Prostate gland (tissue), 2 donors: ENCODE data around the gene IL1RN.
A peak's percentile ranks its signal among the peaks of the same experiment; 100 is the strongest.

Experiments
- POLR2A ChIP-seq: fragments of 450-650 bp; IDR thresholded peaks from one replicate; pipeline ENCODE4 v1.6.1; 2016; ENCODE audit warnings: antibody characterized with exemption, mild to moderate bottlenecking
- POLR2AphosphoS5 ChIP-seq: sonication (generic); formaldehyde crosslinking; IDR thresholded peaks from one replicate; pipeline ENCODE4 v1.6.1; 2017; ENCODE audit warnings: antibody characterized with exemption
- TF ChIP-seq, protein P1 (sequence below), 4 experiments: fragments of 200-600 bp in 2 of 4; fragments of 450-650 bp in 2 of 4; sonication (generic) in 2 of 4; IDR thresholded peaks; 1 replicate in 3 of 4; 2 replicates in 1 of 4; pipeline ENCODE4 v1.5.1; 2016 to 2019; ENCODE audit warnings: antibody characterized with exemption in 4 of 4, mild to moderate bottlenecking in 2 of 4, moderate library complexity in 2 of 4

DNA sequence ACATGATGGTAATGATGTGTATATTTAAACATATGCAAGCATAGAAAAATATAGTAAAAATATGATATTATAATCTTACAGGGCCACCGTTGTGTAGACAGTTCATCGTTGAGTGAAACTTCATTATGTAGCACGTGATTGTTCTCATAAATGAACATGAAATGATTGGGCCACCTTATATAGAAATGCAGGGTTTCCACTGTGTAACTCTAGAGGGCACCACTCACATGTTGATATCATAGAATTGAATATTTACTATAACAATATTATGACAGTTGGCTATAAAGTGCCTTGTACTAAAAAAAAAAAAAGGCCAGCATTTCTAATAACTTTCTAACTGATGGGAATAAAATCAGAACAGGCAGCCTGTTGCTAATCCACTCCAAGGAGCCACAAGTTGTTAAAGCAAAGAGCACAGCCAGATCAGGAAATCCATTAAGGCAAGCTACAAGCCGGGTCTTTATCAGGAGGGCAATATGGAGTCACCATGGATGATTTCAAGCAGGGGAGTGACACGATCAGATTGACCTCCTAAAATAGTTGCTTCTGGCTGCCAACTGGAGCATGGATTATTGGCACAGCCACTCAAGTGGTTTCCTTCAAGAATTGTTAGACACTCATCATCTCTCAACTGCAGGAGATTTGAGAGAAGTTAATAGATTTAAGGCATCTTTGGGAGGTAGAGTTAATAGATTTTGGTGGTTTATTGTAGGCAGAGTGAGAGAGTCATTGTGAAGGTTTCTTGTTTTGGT is 43.0 kb upstream of the IL1RN start:
- TF ChIP-seq, protein P1, sequence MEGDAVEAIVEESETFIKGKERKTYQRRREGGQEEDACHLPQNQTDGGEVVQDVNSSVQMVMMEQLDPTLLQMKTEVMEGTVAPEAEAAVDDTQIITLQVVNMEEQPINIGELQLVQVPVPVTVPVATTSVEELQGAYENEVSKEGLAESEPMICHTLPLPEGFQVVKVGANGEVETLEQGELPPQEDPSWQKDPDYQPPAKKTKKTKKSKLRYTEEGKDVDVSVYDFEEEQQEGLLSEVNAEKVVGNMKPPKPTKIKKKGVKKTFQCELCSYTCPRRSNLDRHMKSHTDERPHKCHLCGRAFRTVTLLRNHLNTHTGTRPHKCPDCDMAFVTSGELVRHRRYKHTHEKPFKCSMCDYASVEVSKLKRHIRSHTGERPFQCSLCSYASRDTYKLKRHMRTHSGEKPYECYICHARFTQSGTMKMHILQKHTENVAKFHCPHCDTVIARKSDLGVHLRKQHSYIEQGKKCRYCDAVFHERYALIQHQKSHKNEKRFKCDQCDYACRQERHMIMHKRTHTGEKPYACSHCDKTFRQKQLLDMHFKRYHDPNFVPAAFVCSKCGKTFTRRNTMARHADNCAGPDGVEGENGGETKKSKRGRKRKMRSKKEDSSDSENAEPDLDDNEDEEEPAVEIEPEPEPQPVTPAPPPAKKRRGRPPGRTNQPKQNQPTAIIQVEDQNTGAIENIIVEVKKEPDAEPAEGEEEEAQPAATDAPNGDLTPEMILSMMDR (IDR thresholded peaks at IDR 0.05), result peak in 3 of 4 experiments; percentile 31 to 65 (median 55)
- TF ChIP-seq POLR2A (no peak), POLR2AphosphoS5 (peak; percentile 5)
